Ishikawa (cell line): ENCODE data around the gene SNAP91.

Experiments
- CEBPB ChIP-seq: IDR thresholded peaks from 2 replicates; pipeline ENCODE4 v1.6.1; 2012
- CREB1 ChIP-seq: IDR thresholded peaks from 2 replicates; pipeline ENCODE4 v1.6.1; 2012; ENCODE audit warnings: low read depth
- EGR1 ChIP-seq: IDR thresholded peaks from 2 replicates; pipeline ENCODE4 v1.6.1; 2012
- EP300 ChIP-seq: IDR thresholded peaks from 2 replicates; pipeline ENCODE4 v1.6.1; 2012; ENCODE audit warnings: borderline replicate concordance
- FOXM1 ChIP-seq: IDR thresholded peaks from 2 replicates; pipeline ENCODE4 v1.6.1; 2012; ENCODE audit warnings: low read depth, borderline replicate concordance
- NFIC ChIP-seq: IDR thresholded peaks from 2 replicates; pipeline ENCODE4 v1.6.1; 2012
- RAD21 ChIP-seq: IDR thresholded peaks from 2 replicates; pipeline ENCODE4 v1.6.1; 2012; ENCODE audit warnings: low read depth
- REST ChIP-seq: IDR thresholded peaks from 2 replicates; pipeline ENCODE4 v1.6.1; 2012; ENCODE audit warnings: low read depth, mild to moderate bottlenecking
- TAF1 ChIP-seq: IDR thresholded peaks from 2 replicates; pipeline ENCODE4 v1.6.1; 2012; ENCODE audit warnings: low read depth, mild to moderate bottlenecking
- TCF12 ChIP-seq: IDR thresholded peaks from 2 replicates; pipeline ENCODE4 v1.6.1; 2012; ENCODE audit warnings: low read depth
- TEAD4 ChIP-seq: IDR thresholded peaks from 2 replicates; pipeline ENCODE4 v1.6.1; 2012
- USF1 ChIP-seq: IDR thresholded peaks from 2 replicates; pipeline ENCODE4 v1.6.1; 2012
- YY1 ChIP-seq: IDR thresholded peaks from 2 replicates; pipeline ENCODE4 v1.6.1; 2012; ENCODE audit warnings: low read depth
- ZBTB7A ChIP-seq: IDR thresholded peaks from 2 replicates; pipeline ENCODE4 v1.6.1; 2012; ENCODE audit warnings: low read depth
- TF ChIP-seq, protein P1 (sequence below): IDR thresholded peaks from 2 replicates; pipeline ENCODE4 v1.6.1; 2012

The SNAP91 gene

DNA sequence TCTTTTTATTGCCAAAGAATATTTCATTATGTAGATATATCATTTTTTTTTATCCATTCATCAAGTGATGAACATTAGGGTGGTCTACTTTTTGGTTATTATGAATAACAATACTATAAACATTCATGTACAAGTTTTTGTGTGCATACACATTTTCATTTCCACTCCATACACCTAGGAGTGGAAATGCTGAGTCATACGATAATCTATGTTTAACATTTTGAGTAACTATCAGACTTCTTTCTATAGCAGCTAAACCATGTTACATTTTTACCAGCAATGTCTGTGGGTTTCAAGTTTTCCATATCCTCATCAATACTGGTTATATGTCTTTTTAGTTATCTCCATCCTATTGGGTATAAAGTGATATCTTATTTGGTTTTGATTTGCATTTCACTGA lies 130.8 kb downstream of the SNAP91 start:
- no peak for TF ChIP-seq RAD21
- no peak for TF ChIP-seq TCF12
- no peak for TF ChIP-seq EGR1
- TF ChIP-seq FOXM1: no peak
- TF ChIP-seq TEAD4: no peak
- no peak for TF ChIP-seq USF1

DNA sequence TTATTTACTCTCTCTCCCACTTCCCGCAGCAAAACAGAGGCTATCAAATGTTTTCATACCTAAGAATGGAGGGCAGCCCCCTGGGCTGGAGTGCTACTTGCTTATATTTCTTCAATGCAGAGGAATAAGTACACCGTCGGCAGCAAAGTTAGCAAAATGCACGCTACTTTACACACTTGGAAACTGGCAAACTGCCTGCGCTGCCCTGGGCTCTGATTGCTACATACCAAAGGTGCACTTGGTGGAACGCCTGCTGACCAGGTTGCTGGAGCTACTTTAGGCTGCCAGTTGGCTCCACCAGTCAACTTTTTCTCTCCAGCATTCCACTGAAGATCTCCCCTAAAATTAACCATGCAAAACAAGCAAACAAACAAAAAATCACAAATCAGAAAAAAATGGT lies 134.1 kb downstream of the SNAP91 start:
- no peak for TF ChIP-seq REST
- no peak for TF ChIP-seq CREB1
- TF ChIP-seq EGR1: no peak
- no peak for TF ChIP-seq EP300
- no peak for TF ChIP-seq RAD21
- 0 out of 2 replicates have a peak, but pooled peaks have one; percentile 22 for TF ChIP-seq TCF12
- TF ChIP-seq, protein P1, sequence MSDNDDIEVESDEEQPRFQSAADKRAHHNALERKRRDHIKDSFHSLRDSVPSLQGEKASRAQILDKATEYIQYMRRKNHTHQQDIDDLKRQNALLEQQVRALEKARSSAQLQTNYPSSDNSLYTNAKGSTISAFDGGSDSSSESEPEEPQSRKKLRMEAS: no peak
- TF ChIP-seq NFIC: peak; percentile 87
- peak; percentile 72 for TF ChIP-seq USF1
- no peak for TF ChIP-seq FOXM1
- TF ChIP-seq YY1: no peak
- no peak for TF ChIP-seq ZBTB7A
- TF ChIP-seq CEBPB: peak; percentile 86
- TF ChIP-seq TAF1: no peak
- peak; percentile 76 for TF ChIP-seq TEAD4

GRCh38 chr6:83558975-83559374 lies 149.9 kb downstream of the SNAP91 start:
- TF ChIP-seq EGR1: no peak

DNA sequence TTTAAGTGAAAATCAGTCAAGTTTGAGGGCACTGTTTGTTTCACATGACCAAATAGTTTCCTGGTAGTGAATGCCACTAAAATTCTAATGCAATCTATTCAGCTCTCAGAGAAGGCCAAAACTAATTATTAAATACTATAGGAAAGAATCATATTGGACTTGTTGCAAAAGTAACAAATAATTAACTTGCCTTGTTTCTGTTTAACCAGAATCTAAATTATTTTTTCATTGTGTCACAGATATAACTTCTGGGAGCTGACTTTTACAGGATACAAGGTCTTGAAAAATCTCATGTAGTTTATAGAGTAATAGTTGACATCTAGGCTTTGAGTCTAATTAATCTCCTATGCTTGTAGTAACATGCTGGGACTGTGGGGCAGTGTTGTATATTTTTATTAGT lies 152.0 kb downstream of the SNAP91 start:
- TF ChIP-seq CEBPB (no peak), USF1 (no peak), FOXM1 (no peak), TEAD4 (no peak), RAD21 (no peak), NFIC (no peak), TCF12 (no peak), EP300 (no peak), REST (no peak), YY1 (no peak)
- TF ChIP-seq, protein P1: no peak

DNA sequence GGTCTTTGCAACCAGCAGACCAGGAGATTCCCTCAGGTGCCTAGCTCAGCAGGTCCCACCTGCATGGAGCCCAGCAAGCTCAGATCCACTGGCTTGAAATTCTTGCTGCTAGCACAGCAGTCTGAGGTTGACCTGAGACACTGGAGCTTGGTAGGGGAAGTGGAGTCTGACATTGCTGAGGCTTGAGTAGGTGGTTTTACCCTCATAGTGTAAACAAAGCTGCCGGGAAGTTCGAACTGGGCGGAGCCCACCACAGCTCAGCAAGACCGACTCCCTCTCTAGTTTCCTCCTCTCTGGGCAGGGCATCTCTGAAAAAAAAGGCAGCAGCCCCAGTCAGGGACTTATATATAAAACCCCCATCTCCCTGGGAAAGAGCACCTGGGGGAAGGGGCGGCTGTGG lies 162.3 kb downstream of the SNAP91 start:
- TF ChIP-seq NFIC (no peak), FOXM1 (no peak), YY1 (no peak), TCF12 (no peak), CREB1 (no peak), EP300 (no peak), REST (no peak), RAD21 (no peak), CEBPB (no peak), ZBTB7A (no peak), TAF1 (no peak), TEAD4 (no peak), USF1 (no peak)
- TF ChIP-seq, protein P1: no peak
